Choroid plexus epithelial cell (primary cell): ENCODE data around the gene DNAH3.

Experiments used
- DNase-seq: peaks from one replicate; pipeline ENCODE4 v3.0.0-alpha.2; 2010; ENCODE audit warnings: low read depth
- H3K4me3 ChIP-seq: 2 replicates; pipeline ENCODE4 v1.5.1; 2011; ENCODE audit warnings: low read depth, mild to moderate bottlenecking, control low read depth, low read length, moderate library complexity
- TF ChIP-seq, protein P1 (sequence below): conservative IDR thresholded peaks from 2 replicates; pipeline ENCODE4 v1.5.1; 2011; ENCODE audit warnings: low read depth, mild to moderate bottlenecking, control low read depth, inconsistent platforms, low read length, moderate library complexity

The DNAH3 gene

DNA sequence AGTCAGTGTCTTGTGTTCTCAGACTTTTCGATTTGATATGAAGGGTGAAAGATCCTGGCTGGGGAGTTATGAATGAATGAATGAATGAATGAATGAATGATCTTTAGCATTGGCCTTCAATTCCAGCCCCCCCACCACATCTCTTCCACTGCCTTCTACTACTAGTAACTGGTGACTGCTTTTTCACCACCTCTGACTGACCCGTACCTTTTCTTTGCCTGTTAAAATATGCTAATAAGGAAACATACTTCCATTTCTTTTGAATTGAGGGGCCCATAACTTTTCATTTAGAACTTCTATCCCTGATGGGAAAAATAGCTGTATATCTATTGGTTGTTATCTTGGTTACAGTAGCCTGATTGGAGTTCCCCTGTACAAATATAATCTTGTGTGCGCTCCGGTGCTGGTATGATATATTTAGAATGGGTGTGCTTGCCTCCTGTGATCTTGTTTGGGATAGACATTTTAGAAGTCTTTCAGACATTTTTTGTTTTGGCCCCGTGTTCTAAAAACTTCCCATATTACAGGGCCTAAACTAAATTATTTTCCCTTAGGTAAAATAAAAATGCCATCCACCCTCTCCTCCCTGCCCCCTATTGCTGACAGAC lies 246.6 kb downstream of the DNAH3 start:
- TF ChIP-seq, protein P1, sequence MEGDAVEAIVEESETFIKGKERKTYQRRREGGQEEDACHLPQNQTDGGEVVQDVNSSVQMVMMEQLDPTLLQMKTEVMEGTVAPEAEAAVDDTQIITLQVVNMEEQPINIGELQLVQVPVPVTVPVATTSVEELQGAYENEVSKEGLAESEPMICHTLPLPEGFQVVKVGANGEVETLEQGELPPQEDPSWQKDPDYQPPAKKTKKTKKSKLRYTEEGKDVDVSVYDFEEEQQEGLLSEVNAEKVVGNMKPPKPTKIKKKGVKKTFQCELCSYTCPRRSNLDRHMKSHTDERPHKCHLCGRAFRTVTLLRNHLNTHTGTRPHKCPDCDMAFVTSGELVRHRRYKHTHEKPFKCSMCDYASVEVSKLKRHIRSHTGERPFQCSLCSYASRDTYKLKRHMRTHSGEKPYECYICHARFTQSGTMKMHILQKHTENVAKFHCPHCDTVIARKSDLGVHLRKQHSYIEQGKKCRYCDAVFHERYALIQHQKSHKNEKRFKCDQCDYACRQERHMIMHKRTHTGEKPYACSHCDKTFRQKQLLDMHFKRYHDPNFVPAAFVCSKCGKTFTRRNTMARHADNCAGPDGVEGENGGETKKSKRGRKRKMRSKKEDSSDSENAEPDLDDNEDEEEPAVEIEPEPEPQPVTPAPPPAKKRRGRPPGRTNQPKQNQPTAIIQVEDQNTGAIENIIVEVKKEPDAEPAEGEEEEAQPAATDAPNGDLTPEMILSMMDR, result no peak
- no peak for DNase-seq
- H3K4me3 ChIP-seq, result no peak overlapping the region

DNA sequence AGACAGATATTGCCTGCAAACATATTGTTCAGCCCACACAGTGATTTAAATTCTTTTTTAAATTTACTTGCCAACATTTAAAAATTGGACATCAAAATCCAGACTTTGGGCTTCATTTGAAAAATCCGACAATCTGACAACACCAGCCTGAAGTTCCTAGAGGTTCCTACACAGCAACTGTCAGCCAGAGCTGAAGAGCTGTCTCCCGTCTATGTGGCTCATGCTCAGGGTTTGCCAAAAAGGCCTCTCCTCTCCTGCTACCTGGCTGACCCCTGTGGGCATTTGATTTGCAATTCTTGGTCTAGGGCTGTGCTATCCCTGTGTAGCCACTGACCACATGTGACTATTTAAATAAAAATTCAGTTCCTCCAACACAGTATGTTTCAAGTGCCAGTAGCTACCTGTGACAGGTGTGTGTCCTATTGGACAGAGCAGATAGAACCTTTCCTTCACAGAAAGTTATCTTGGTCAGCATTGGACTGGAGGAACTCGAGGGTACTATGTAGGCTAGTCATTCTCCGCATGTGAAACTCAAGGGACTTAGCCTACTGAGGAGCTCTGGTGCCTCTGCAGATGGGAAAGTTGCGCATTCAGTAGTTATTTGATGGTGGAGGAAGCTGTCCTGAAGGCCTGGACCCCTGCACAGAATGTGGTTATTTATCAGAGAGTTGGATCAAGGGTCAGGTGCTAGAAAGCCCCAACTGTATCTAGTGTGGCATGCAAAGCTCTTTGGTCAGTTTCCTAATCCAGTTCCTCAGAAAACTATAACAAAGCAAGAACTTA lies 247.3 kb downstream of the DNAH3 start:
- peak; percentile 54 for DNase-seq
- no peak overlapping the region for H3K4me3 ChIP-seq

DNA sequence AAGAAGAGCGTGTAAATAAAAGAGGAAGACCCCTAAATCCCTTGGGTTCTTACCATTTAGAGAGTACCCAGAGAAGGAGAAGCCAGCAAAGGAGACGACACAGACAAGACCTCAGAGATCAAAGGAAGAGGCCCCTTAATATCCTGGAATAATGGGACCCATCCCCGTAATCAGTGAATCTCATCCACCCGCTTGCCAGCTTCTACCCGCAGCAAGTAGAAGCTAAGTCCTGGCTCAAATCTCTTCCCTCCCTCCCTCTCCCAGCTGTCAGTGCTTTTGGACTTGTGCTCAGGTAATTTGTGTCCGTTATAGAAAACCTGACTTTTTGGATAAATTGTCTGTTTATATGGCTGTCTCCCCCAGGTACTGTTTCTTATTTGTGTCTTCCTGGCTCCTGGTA lies 248.2 kb downstream of the DNAH3 start:
- no peak for DNase-seq
- no peak overlapping the region for H3K4me3 ChIP-seq
- TF ChIP-seq, protein P1, result no peak

More for the DNA sequence above, 247.3 kb downstream of the DNAH3 start:
- TF ChIP-seq, protein P1, result no peak

DNA sequence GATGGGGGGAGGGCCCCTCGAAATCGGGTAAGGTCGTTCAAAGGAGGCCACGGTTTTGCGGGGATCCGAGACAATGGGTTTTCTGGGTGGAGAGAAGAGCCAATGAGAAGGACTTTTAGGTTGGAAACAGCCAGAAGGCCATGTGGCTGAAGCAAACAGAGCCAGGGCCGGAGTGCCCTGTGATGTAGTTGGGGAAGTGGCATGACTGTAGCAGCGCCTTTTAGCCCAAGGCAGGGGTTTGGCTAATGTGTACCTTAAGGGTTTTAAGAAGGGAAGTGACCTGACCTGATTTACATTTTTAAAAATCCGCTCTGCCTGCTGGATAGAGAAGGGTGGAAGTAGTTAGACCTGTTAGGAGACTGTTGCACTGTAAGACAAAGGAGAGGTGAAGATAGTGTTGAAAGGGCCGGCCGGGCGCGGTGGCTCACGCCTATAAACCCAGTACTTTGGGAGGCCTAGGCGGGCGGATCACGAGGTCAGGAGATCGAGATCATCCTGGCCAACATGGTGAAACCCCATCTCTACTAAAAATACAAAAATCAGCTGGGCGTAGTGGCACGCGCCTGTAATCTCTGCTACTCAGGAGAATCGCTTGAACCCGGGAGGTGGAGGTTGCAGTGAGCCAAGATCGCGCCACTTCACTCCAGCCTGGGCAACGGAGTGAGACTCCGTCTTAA lies 249.1 kb downstream of the DNAH3 start:
- TF ChIP-seq, protein P1, result no peak
- DNase-seq, result peak; percentile 60
- peak overlapping the region; percentile 88 for H3K4me3 ChIP-seq

DNA sequence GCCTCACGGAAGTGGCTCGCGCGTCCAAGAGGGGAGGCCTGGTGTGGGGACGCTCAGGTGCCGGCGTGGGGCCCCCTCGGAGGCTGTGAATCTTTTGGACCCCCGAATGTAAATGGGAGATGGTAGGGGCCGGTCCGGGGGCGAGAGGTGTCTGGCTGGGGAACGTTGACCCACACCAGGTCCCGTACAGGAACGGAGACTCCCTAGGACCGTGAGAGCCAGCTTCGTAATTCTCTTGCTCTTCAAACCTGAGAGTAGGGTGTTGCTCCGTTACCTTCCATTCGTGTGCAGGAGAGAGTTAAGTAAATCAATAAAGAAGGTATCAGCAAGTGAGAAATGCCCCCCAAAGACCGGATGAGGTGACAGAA lies 249.6 kb downstream of the DNAH3 start:
- H3K4me3 ChIP-seq, result peak overlapping the region; percentile 88
- TF ChIP-seq, protein P1, result no peak
- peak; percentile 42 for DNase-seq

DNA sequence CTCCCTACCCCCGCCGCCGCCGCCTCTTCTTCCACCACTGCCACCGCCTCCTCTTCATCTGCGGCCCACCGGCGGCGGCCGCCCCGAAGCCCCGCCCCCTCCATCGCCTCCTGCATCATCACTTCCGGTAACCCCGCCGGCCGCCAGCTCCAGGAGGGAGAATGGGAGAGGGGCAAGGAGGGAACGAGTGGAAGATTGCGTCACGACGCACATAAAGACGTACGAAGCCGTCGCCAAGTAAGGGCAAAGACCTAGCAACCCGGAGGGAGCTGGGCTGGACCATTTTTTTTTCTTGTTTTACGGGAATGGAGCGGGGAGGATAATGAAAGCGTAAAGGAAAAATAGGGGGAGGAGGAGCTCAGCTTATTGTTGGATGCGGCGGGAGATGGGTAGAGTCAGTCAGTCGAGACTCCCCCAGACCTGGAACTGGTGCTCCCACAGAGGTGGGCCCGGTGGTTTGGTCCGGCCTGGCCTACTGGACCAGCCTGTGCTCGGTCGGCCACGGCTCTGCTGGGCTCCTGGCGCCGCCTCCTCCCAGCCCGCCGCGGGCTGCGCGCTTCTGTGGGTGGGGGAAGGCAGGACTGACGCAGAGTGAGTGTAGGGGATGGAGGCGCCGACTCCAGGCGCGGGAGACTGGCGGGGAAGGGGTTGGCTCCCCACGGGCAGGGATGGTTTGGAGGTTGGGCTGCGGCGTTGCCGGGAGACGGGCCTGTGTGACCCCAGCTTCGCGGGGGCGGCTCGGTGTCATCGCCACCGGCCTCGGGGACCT lies 250.2 kb downstream of the DNAH3 start, which contains the start of the genes DCUN1D3 and LYRM1:
Gene DCUN1D3 (minus strand): TSS at position 60 of the 769 bp plus-strand sequence. CDS start 37,820 bp downstream, outside the sequence.
Gene LYRM1 (plus strand): TSS at position 473 of the 769 bp plus-strand sequence. CDS start 14,785 bp downstream, outside the sequence.
- peak within 1 kb of the TSS; percentile 88 for H3K4me3 ChIP-seq
- TF ChIP-seq, protein P1, result no peak
- peak; percentile 100 for DNase-seq
